ENCODE data around the gene CD55. TPM values are rescaled to one million over a fixed set of nuclear protein-coding genes. Genes with fewer than 3 reads are reported as not detected.

CD55 gene
- total RNA-seq, 4 donors from 2014 or later: 75.2 to 428 (median 110) TPM

- DNase-seq: no peak
- Histone ChIP-seq H3K27ac (peak overlapping the region; percentile 17 to 34 (median 29)), H3K4me3 (no peak overlapping the region), H3K9me3 (no peaks in the 10 kb centered on the region), H3K27me3 (no peaks in the 10 kb centered on the region), H3K4me1 (peaks cover 43 to 44% of the 10 kb centered on the region in 2 donors), H3K36me3 (no peaks in the 10 kb centered on the region)
- ATAC-seq: no peak
- TF ChIP-seq POLR2A (IDR thresholded peaks at IDR 0.05): no peak
- TF ChIP-seq CTCF (IDR thresholded peaks at IDR 0.05 in 4 of 5, conservative IDR thresholded peaks at IDR 0.05 in 1 of 5): no peak
- in situ Hi-C loops (cut with MboI; ENCODE audit: low sequenced_read_pairs in 4 of 4): no loop called here
- intact Hi-C loops (cut with DNase I; ENCODE audit: low total_unique reads): no loop called here
These were observed 38.1 kb upstream of the CD55 start for GRCh38 chr1:207283421-207283820.

- in situ Hi-C loops (cut with MboI; ENCODE audit: low sequenced_read_pairs in 4 of 4): no loop called here
- peak overlapping the region; percentile 1 to 34 (median 29) for H3K27ac ChIP-seq
These were observed 37.1 kb upstream of the CD55 start for GRCh38 chr1:207284209-207284897.

GRCh38 chr1:207286786-207287468, 34.6 kb upstream of the CD55 start:
- Histone ChIP-seq H3K27ac (no peak overlapping the region), H3K4me1 (peaks cover 37 to 44% of the 10 kb centered on the region in 2 donors), H3K36me3 (no peaks in the 10 kb centered on the region), H3K4me3 (no peak overlapping the region), H3K27me3 (no peaks in the 10 kb centered on the region), H3K9me3 (no peaks in the 10 kb centered on the region)
- TF ChIP-seq POLR2A (IDR thresholded peaks at IDR 0.05) (no peak), CTCF (IDR thresholded peaks at IDR 0.05 in 4 of 5, conservative IDR thresholded peaks at IDR 0.05 in 1 of 5) (no peak)
- intact Hi-C loops (cut with DNase I; ENCODE audit: low total_unique reads) (no loop called here), in situ Hi-C loops (cut with MboI; ENCODE audit: low sequenced_read_pairs in 4 of 4) (no loop called here)
- ATAC-seq (no peak), DNase-seq (no peak)

More at GRCh38 chr1:207284209-207284897, 37.1 kb upstream of the CD55 start:
- intact Hi-C loops (cut with DNase I; ENCODE audit: low total_unique reads): no loop called here
- H3K27me3 ChIP-seq: no peaks in the 10 kb centered on the region
- peaks cover 43 to 44% of the 10 kb centered on the region in 2 donors for H3K4me1 ChIP-seq
- DNase-seq (no peak), ATAC-seq (peak; percentile 44 to 55)
- H3K4me3 ChIP-seq: peak overlapping the region in 1 of 4 donors; percentile 16
- no peaks in the 10 kb centered on the region for H3K36me3 ChIP-seq
- no peak for TF ChIP-seq CTCF (IDR thresholded peaks at IDR 0.05 in 4 of 5, conservative IDR thresholded peaks at IDR 0.05 in 1 of 5)
- no peak for TF ChIP-seq POLR2A (IDR thresholded peaks at IDR 0.05)
- no peaks in the 10 kb centered on the region for H3K9me3 ChIP-seq

GRCh38 chr1:207288315-207288714, 33.2 kb upstream of the CD55 start:
- no peak for TF ChIP-seq CTCF (IDR thresholded peaks at IDR 0.05 in 4 of 5, conservative IDR thresholded peaks at IDR 0.05 in 1 of 5)
- no peak for TF ChIP-seq POLR2A (IDR thresholded peaks at IDR 0.05)
- H3K36me3 ChIP-seq: no peaks in the 10 kb centered on the region
- H3K9me3 ChIP-seq: no peaks in the 10 kb centered on the region
- ATAC-seq (no peak), DNase-seq (no peak)
- intact Hi-C loops (cut with DNase I; ENCODE audit: low total_unique reads): no loop called here
- no peak overlapping the region for H3K27ac ChIP-seq
- peaks cover 29 to 33% of the 10 kb centered on the region in 2 donors for H3K4me1 ChIP-seq
- in situ Hi-C loops (cut with MboI; ENCODE audit: low sequenced_read_pairs in 4 of 4): no loop called here
- no peak overlapping the region for H3K4me3 ChIP-seq
- H3K27me3 ChIP-seq: no peaks in the 10 kb centered on the region

Data from gastrocnemius medialis (tissue), 4 donors.